BJ (cell line): Measurements from ENCODE around the gene RAD23A. TPM values are rescaled to one million over a fixed set of nuclear protein-coding genes. Genes with fewer than 3 reads are reported as not detected.

Experiments
- CTCF ChIA-PET: fragments of 350-600 bp; formaldehyde crosslinking; extraction: SDS; loops from one replicate; lab custom pipeline; 2021; ENCODE audit warnings: antibody characterized with exemption, inconsistent platforms; lab: Yijun Ruan, JAX
- POLR2A ChIA-PET: fragments of 300-600 bp; sonication (Branson Sonifier 250); formaldehyde crosslinking; extraction: SDS; loops from one replicate; lab custom pipeline; 2021; ENCODE audit warnings: antibody characterized with exemption; lab: Charles Lee
- DNase-seq: peaks from one replicate; pipeline ENCODE4 v3.0.0-alpha.2; 2011; ENCODE audit warnings: low read depth
- H3K27me3 ChIP-seq: 2 replicates; pipeline ENCODE4 v1.6.0; 2011; ENCODE audit warnings: low read length; ENCODE audit not compliant: control insufficient read depth, insufficient read depth
- H3K36me3 ChIP-seq: 2 replicates; pipeline ENCODE4 v1.5.1; 2011; ENCODE audit warnings: low read length; ENCODE audit not compliant: control insufficient read depth, insufficient read depth
- H3K4me3 ChIP-seq: 2 replicates; pipeline ENCODE4 v1.5.1; 2011; ENCODE audit warnings: low read depth, mild to moderate bottlenecking, control low read depth, low read length
- CTCF ChIP-seq: IDR thresholded peaks from 2 replicates; pipeline ENCODE4 v1.5.1; 2011; ENCODE audit warnings: low read depth, mild to moderate bottlenecking, control low read depth, inconsistent platforms, low read length, moderate library complexity; ENCODE audit not compliant: insufficient read depth
- polyA plus RNA-seq: library from polyadenylated mRNA; depleted of rRNA; stranded (reverse); fragments of >200 nt; gene quantifications from 2 replicates; pipeline ENCODE4 v1.2.3, GENCODE V29; 2011; rRNA removed
- small RNA-seq: library from RNA; depleted of rRNA; stranded (forward); fragments of <200 nt; gene quantifications from one replicate; pipeline ENCODE3, GENCODE V24; 2012; ENCODE audit warnings: low replicate concordance, low read depth; ENCODE audit not compliant: insufficient read length

Gene RAD23A
- polyA plus RNA-seq, 1 experiment: 75.1 TPM

GRCh38 chr19:13001166-13001501, 55.5 kb downstream of the RAD23A start:
- ChIA-PET POLR2A (no interaction called here), CTCF (interaction anchor here (3.0 kb wide), 1 partner anchor 60 kb away, joined by 9 read pairs; no protein-coding TSS in a partner anchor)
- no peak for DNase-seq
- Histone ChIP-seq H3K36me3 (peaks cover 9% of the 10 kb centered on the region), H3K4me3 (no peak overlapping the region), H3K27me3 (no peaks in the 10 kb centered on the region)
- no peak for TF ChIP-seq CTCF

GRCh38 chr19:13001502-13002165, 56.0 kb downstream of the RAD23A start:
- Histone ChIP-seq H3K4me3 (peak overlapping the region; percentile 23; the same call in 1 of the 2 replicates), H3K27me3 (no peaks in the 10 kb centered on the region), H3K36me3 (peaks cover 7% of the 10 kb centered on the region)
- CTCF ChIA-PET: interaction anchor here (3.0 to 5.4 kb wide), 2 partner anchors 59 to 60 kb away, joined by 9 to 23 read pairs; no protein-coding TSS in a partner anchor
- DNase-seq: no peak
- POLR2A ChIA-PET: no interaction called here
- TF ChIP-seq CTCF: no peak

- POLR2A ChIA-PET: no interaction called here
- CTCF ChIA-PET: interaction anchor here (0.6 to 5.4 kb wide), 3 partner anchors 19 to 465 kb away, joined by 3 to 23 read pairs (median 3); no protein-coding TSS in a partner anchor
These were observed 56.7 kb downstream of the RAD23A start for GRCh38 chr19:13002166-13002898.

GRCh38 chr19:13003081-13003480, 57.4 kb downstream of the RAD23A start:
- Histone ChIP-seq H3K36me3 (peaks cover 6% of the 10 kb centered on the region), H3K4me3 (no peak overlapping the region), H3K27me3 (no peaks in the 10 kb centered on the region)
- no peak for DNase-seq
- CTCF ChIA-PET: interaction anchor here (0.6 to 5.4 kb wide), 2 partner anchors 58 to 466 kb away, joined by 3 to 23 read pairs; no protein-coding TSS in a partner anchor
- TF ChIP-seq CTCF: no peak
- POLR2A ChIA-PET: no interaction called here

More at GRCh38 chr19:13002166-13002898, 56.7 kb downstream of the RAD23A start:
- 0 out of 2 replicates have a peak, but pooled peaks have one; percentile 4 for TF ChIP-seq CTCF
- peaks cover 6% of the 10 kb centered on the region for H3K36me3 ChIP-seq
- no peak for DNase-seq
- peak overlapping the region; percentile 23; the same call in 1 of the 2 replicates for H3K4me3 ChIP-seq
- H3K27me3 ChIP-seq: no peaks in the 10 kb centered on the region

Small RNA genes within 50 kb of the gene (small RNA-seq; reads per million reads assigned to genes)
- 0.63 reads per million for gene MIR5695
- not detected for gene MIR6515

Other genes with a start within 250 kb of the RAD23A start
- 7.7 and 13.6 TPM in 2 replicates for gene FBXW9, start 249.2 kb upstream of the RAD23A start, polyA plus RNA-seq
- 49.6 and 77.3 TPM in 2 replicates for gene TNPO2, start 221.9 kb upstream of the RAD23A start, polyA plus RNA-seq
- gene TRIR, start 211.2 kb upstream of the RAD23A start, polyA plus RNA-seq: 161 and 181 TPM in 2 replicates
- 163 and 250 TPM in 2 replicates for gene GET3, start 208.4 kb upstream of the RAD23A start, polyA plus RNA-seq
- not detected in 2 replicates for gene BEST2, start 194.1 kb upstream of the RAD23A start, polyA plus RNA-seq
- 6.3 and 10.4 TPM in 2 replicates for gene HOOK2, start 170.3 kb upstream of the RAD23A start, polyA plus RNA-seq
- gene JUNB, start 154.4 kb upstream of the RAD23A start, polyA plus RNA-seq: 36.8 and 49.4 TPM in 2 replicates
- gene PRDX2, start 144.1 kb upstream of the RAD23A start, polyA plus RNA-seq: 165 and 267 TPM in 2 replicates
- 0.75 and 2.6 TPM in 2 replicates for gene THSD8, start 143.8 kb upstream of the RAD23A start, polyA plus RNA-seq
- gene RNASEH2A, start 139.3 kb upstream of the RAD23A start, polyA plus RNA-seq: 19.9 and 30.3 TPM in 2 replicates
- 0.31 TPM in 1 of 2 replicates, not detected in the other for gene RTBDN, start 111.3 kb upstream of the RAD23A start, polyA plus RNA-seq
- gene MAST1, start 107.3 kb upstream of the RAD23A start, polyA plus RNA-seq: 0.25 TPM in 1 of 2 replicates, not detected in the other
- gene DNASE2, start 64.4 kb upstream of the RAD23A start, polyA plus RNA-seq: 39.1 and 68.8 TPM in 2 replicates
- not detected in 2 replicates for gene KLF1, start 58.7 kb upstream of the RAD23A start, polyA plus RNA-seq
- gene GCDH, start 54.7 kb upstream of the RAD23A start, polyA plus RNA-seq: 11.5 and 20.9 TPM in 2 replicates
- 0.29 and 0.43 TPM in 2 replicates for gene SYCE2, start 26.6 kb upstream of the RAD23A start, polyA plus RNA-seq
- 15.5 and 33.6 TPM in 2 replicates for gene FARSA, start 12.2 kb upstream of the RAD23A start, polyA plus RNA-seq
- gene CALR, start 7.3 kb upstream of the RAD23A start, polyA plus RNA-seq: 1,647 and 1,829 TPM in 2 replicates
- 45.0 and 45.5 TPM in 2 replicates for gene GADD45GIP1, start 11.4 kb downstream of the RAD23A start, polyA plus RNA-seq
- gene DAND5, start 23.7 kb downstream of the RAD23A start, polyA plus RNA-seq: not detected in 2 replicates
- gene NFIX, start 49.6 kb downstream of the RAD23A start, polyA plus RNA-seq: 12.8 and 29.4 TPM in 2 replicates
- 0.29 and 0.34 TPM in 2 replicates for gene LYL1, start 157.0 kb downstream of the RAD23A start, polyA plus RNA-seq
- gene TRMT1, start 170.9 kb downstream of the RAD23A start, polyA plus RNA-seq: 15.9 and 30.8 TPM in 2 replicates
- gene NACC1, start 172.4 kb downstream of the RAD23A start, polyA plus RNA-seq: 46.8 and 98.7 TPM in 2 replicates
- 56.8 and 73.1 TPM in 2 replicates for gene STX10, start 204.5 kb downstream of the RAD23A start, polyA plus RNA-seq
- gene IER2, start 204.5 kb downstream of the RAD23A start, polyA plus RNA-seq: 9.1 and 18.2 TPM in 2 replicates